Measurements from ENCODE around the gene ARHGEF3. TPM values are rescaled to one million over a fixed set of nuclear protein-coding genes. Genes with fewer than 3 reads are reported as not detected.

The ARHGEF3 gene
- total and polyA plus RNA-seq, 3 experiments from 2014 or later, result 55.1 to 110 (median 56.6) TPM

DNA sequence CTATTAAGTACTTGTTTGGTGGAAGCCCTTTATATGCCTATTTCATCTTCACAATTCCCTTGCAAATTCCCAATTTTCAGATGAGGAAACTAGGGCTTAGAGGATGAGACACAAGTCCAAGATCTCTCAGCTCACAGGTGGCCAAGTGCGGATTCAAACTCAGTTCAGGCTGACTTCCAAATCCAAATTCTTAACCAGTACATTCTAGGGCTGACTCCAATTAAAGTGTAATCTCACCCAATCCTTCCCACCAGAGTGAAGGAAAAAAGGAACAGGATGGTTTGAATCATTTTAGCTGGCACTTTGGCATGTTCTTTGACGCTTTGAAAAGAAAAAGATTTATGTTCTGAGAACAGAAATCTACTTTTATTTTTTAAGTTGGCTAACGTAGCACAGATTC lies 12.7 kb downstream of the ARHGEF3 start:
- DNase-seq, result no peak
- Histone ChIP-seq H3K4me1 (ENCODE audit: insufficient read depth, low read length) (peaks cover 92% of the 10 kb centered on the region), H3K36me3 (ENCODE audit: insufficient read depth, low read length) (peaks cover 9% of the 10 kb centered on the region), H3K27me3 (ENCODE audit: insufficient read depth, low read length, poor library complexity, severe bottlenecking) (no peaks in the 10 kb centered on the region), H3K9me3 (ENCODE audit: low read length) (no peaks in the 10 kb centered on the region), H3K4me3 (ENCODE audit: low read length) (no peak overlapping the region), H3K27ac (ENCODE audit: low read depth, low read length) (no peak overlapping the region)
- Mint-ChIP-seq H3K27ac (peak overlapping the region; percentile 84 to 98 (median 95)), H3K9me3 (no peaks in the 10 kb centered on the region), H3K4me3 (peak overlapping the region; percentile 42 to 80 (median 70)), H3K36me3 (peaks cover 3 to 32% (median 9%) of the 10 kb centered on the region in 3 donors), H3K27me3 (no peaks in the 10 kb centered on the region), H3K4me1 (peaks cover 88 to 97% (median 94%) of the 10 kb centered on the region in 3 donors)
- POLR2A ChIA-PET, result interaction anchor here (0.7 to 10.2 kb wide), 4 partner anchors 10 to 34 kb away, joined by 3 to 108 read pairs (median 5); partner anchors contain the start of gene ARHGEF3
- CTCF ChIA-PET, result interaction anchor here (0.8 to 15.1 kb wide), 9 partner anchors 11 to 198 kb away, joined by 3 to 208 read pairs (median 5); partner anchors contain the start of gene ARHGEF3

GRCh38 chr3:56788521-56788920 lies 13.2 kb downstream of the ARHGEF3 start:
- Mint-ChIP-seq H3K27ac (peak overlapping the region; percentile 84 to 98 (median 95)), H3K4me1 (peaks cover 90 to 98% (median 94%) of the 10 kb centered on the region in 3 donors), H3K9me3 (no peaks in the 10 kb centered on the region), H3K4me3 (peak overlapping the region; percentile 42 to 80 (median 70)), H3K27me3 (no peaks in the 10 kb centered on the region), H3K36me3 (peaks cover 3 to 29% (median 6%) of the 10 kb centered on the region in 3 donors)
- no peak for DNase-seq
- no peaks in the 10 kb centered on the region for H3K27me3 ChIP-seq (ENCODE audit: insufficient read depth, low read length, poor library complexity, severe bottlenecking)
- H3K4me1 ChIP-seq (ENCODE audit: insufficient read depth, low read length), result peaks cover 91% of the 10 kb centered on the region
- H3K9me3 ChIP-seq (ENCODE audit: low read length), result no peaks in the 10 kb centered on the region
- CTCF ChIA-PET, result interaction anchor here (0.8 to 15.1 kb wide), 7 partner anchors 11 to 94 kb away, joined by 3 to 208 read pairs (median 6); partner anchors contain the start of gene ARHGEF3
- H3K36me3 ChIP-seq (ENCODE audit: insufficient read depth, low read length), result peaks cover 9% of the 10 kb centered on the region
- POLR2A ChIA-PET, result interaction anchor here (0.7 to 10.2 kb wide), 5 partner anchors 10 to 34 kb away, joined by 3 to 108 read pairs (median 4); partner anchors contain the start of gene ARHGEF3
- H3K27ac ChIP-seq (ENCODE audit: low read depth, low read length), result peak overlapping the region; percentile 12
- H3K4me3 ChIP-seq (ENCODE audit: low read length), result peak overlapping the region; percentile 26

GRCh38 chr3:56787784-56788256 lies 13.9 kb downstream of the ARHGEF3 start:
- Mint-ChIP-seq H3K4me3 (peak overlapping the region; percentile 42 to 80 (median 70)), H3K27ac (peak overlapping the region; percentile 84 to 98 (median 95)), H3K27me3 (no peaks in the 10 kb centered on the region), H3K4me1 (peaks cover 97 to 100% (median 100%) of the 10 kb centered on the region in 3 donors), H3K9me3 (no peaks in the 10 kb centered on the region), H3K36me3 (peaks cover 3 to 28% (median 6%) of the 10 kb centered on the region in 3 donors)
- no peaks in the 10 kb centered on the region for H3K9me3 ChIP-seq (ENCODE audit: low read length)
- H3K27ac ChIP-seq (ENCODE audit: low read depth, low read length), result peak overlapping the region; percentile 12
- H3K36me3 ChIP-seq (ENCODE audit: insufficient read depth, low read length), result peaks cover 9% of the 10 kb centered on the region
- ChIA-PET POLR2A (interaction anchor here (1.3 to 10.2 kb wide), 4 partner anchors 9 to 33 kb away, joined by 4 to 108 read pairs (median 5); partner anchors contain the start of gene ARHGEF3), CTCF (interaction anchor here (1.1 to 15.1 kb wide), 4 partner anchors 12 to 66 kb away, joined by 6 to 208 read pairs (median 9); partner anchors contain the start of gene ARHGEF3)
- DNase-seq, result peak in 3 of 5 donors; percentile 25 to 66 (median 54)
- peak overlapping the region; percentile 26 for H3K4me3 ChIP-seq (ENCODE audit: low read length)
- H3K4me1 ChIP-seq (ENCODE audit: insufficient read depth, low read length), result peaks cover 96% of the 10 kb centered on the region
- no peaks in the 10 kb centered on the region for H3K27me3 ChIP-seq (ENCODE audit: insufficient read depth, low read length, poor library complexity, severe bottlenecking)

- Histone ChIP-seq H3K27me3 (ENCODE audit: insufficient read depth, low read length, poor library complexity, severe bottlenecking) (no peaks in the 10 kb centered on the region), H3K4me1 (ENCODE audit: insufficient read depth, low read length) (peaks cover 99% of the 10 kb centered on the region), H3K4me3 (ENCODE audit: low read length) (peak overlapping the region; percentile 10), H3K36me3 (ENCODE audit: insufficient read depth, low read length) (peaks cover 9% of the 10 kb centered on the region), H3K27ac (ENCODE audit: low read depth, low read length) (peak overlapping the region; percentile 5), H3K9me3 (ENCODE audit: low read length) (no peaks in the 10 kb centered on the region)
- peaks cover 99 to 100% (median 100%) of the 10 kb centered on the region in 3 donors for H3K4me1 Mint-ChIP-seq
- no peaks in the 10 kb centered on the region for H3K9me3 Mint-ChIP-seq
- H3K27ac Mint-ChIP-seq, result peak overlapping the region; percentile 84 to 98 (median 95)
- H3K36me3 Mint-ChIP-seq, result peaks cover 3 to 26% (median 4%) of the 10 kb centered on the region in 3 donors
- ChIA-PET POLR2A (interaction anchor here (1.4 to 10.2 kb wide), 3 partner anchors 12 to 62 kb away, joined by 4 to 108 read pairs (median 8); partner anchors contain the start of gene ARHGEF3), CTCF (interaction anchor here (0.9 to 15.1 kb wide), 3 partner anchors 13 to 208 kb away, joined by 3 to 208 read pairs (median 3); partner anchors contain the start of gene ARHGEF3)
- H3K27me3 Mint-ChIP-seq, result no peaks in the 10 kb centered on the region
- DNase-seq, result no peak
- H3K4me3 Mint-ChIP-seq, result peak overlapping the region; percentile 6 to 84 (median 79)
Observed at GRCh38 chr3:56787258-56787775, 14.4 kb downstream of the ARHGEF3 start.

DNA sequence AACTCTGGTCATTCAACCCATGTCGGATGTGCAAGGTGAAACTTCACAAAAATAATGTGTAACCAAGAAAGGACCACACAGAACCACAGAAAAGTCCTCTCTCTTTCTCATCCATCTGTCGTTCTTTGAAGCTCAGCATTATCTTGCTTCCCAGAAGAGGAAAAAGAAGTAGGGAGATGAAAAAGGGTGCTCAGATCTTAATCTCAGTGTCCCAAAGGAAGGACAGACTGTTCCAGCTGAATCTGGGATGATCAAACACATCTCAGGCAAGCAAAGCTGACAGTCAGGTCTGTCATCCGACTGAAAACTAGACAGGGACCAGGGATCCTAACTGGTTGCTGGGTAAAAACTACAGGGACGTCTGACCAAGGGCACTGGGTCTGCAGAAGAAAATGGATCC lies 16.2 kb downstream of the ARHGEF3 start:
- H3K9me3 Mint-ChIP-seq, result no peaks in the 10 kb centered on the region
- ChIA-PET CTCF (interaction anchor here (0.9 to 15.1 kb wide), 3 partner anchors 14 to 83 kb away, joined by 3 to 208 read pairs (median 6); partner anchors contain the start of gene ARHGEF3), POLR2A (interaction anchor here (0.6 to 10.2 kb wide), 4 partner anchors 14 to 65 kb away, joined by 4 to 108 read pairs (median 8); partner anchors contain the start of gene ARHGEF3)
- Histone ChIP-seq H3K9me3 (ENCODE audit: low read length) (no peaks in the 10 kb centered on the region), H3K27me3 (ENCODE audit: insufficient read depth, low read length, poor library complexity, severe bottlenecking) (no peaks in the 10 kb centered on the region), H3K4me1 (ENCODE audit: insufficient read depth, low read length) (peaks cover 99% of the 10 kb centered on the region), H3K4me3 (ENCODE audit: low read length) (peak overlapping the region; percentile 18), H3K27ac (ENCODE audit: low read depth, low read length) (no peak overlapping the region), H3K36me3 (ENCODE audit: insufficient read depth, low read length) (peaks cover 9% of the 10 kb centered on the region)
- H3K36me3 Mint-ChIP-seq, result peaks cover 3 to 30% (median 9%) of the 10 kb centered on the region in 3 donors
- peak overlapping the region; percentile 43 to 84 (median 73) for H3K4me3 Mint-ChIP-seq
- no peaks in the 10 kb centered on the region for H3K27me3 Mint-ChIP-seq
- peak overlapping the region; percentile 87 to 98 (median 94) for H3K27ac Mint-ChIP-seq
- DNase-seq, result no peak
- H3K4me1 Mint-ChIP-seq, result peaks cover 97 to 98% (median 98%) of the 10 kb centered on the region in 3 donors

DNA sequence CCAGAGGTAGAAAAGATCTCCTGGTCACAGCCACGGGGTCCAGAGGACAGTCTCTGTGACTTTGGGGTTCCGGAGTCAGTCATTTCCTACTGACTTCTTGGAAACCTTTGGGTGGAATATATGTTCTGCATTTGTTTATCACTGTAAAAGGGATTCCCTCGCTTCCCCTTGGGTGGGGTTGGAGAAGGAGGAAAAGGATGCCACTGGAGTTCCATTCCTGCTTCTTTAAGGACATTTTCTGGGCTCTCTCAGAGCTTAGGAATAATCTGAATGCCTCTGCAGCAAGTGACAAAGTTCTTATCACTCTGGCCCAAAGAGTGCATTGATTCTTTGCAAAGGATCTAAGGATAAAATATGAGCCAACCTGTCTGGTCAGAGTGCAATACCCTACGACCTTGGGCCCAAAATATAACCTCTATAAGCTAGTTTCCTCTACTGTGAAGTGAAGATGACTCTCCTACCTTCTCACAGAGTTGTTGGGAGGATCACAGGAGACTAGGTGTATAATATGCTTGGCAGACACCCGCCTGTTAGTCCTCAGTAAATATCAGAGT lies 17.2 kb downstream of the ARHGEF3 start:
- H3K27me3 ChIP-seq (ENCODE audit: insufficient read depth, low read length, poor library complexity, severe bottlenecking), result no peaks in the 10 kb centered on the region
- peak overlapping the region; percentile 51 for H3K4me3 ChIP-seq (ENCODE audit: low read length)
- Mint-ChIP-seq H3K27me3 (no peaks in the 10 kb centered on the region), H3K9me3 (no peaks in the 10 kb centered on the region), H3K27ac (peak overlapping the region; percentile 87 to 99 (median 95)), H3K4me1 (peaks cover 97 to 98% (median 98%) of the 10 kb centered on the region in 3 donors), H3K36me3 (peaks cover 3 to 32% (median 13%) of the 10 kb centered on the region in 3 donors), H3K4me3 (peak overlapping the region; percentile 43 to 87 (median 82))
- no peaks in the 10 kb centered on the region for H3K9me3 ChIP-seq (ENCODE audit: low read length)
- peaks cover 9% of the 10 kb centered on the region for H3K36me3 ChIP-seq (ENCODE audit: insufficient read depth, low read length)
- H3K4me1 ChIP-seq (ENCODE audit: insufficient read depth, low read length), result peaks cover 99% of the 10 kb centered on the region
- CTCF ChIA-PET, result interaction anchor here (0.7 to 15.1 kb wide), 8 partner anchors 15 to 204 kb away, joined by 3 to 208 read pairs (median 3); partner anchors contain the start of gene ARHGEF3
- POLR2A ChIA-PET, result interaction anchor here (0.6 to 10.2 kb wide), 7 partner anchors 8 to 132 kb away, joined by 3 to 108 read pairs (median 4); partner anchors contain the start of gene ARHGEF3
- peak overlapping the region; percentile 55 for H3K27ac ChIP-seq (ENCODE audit: low read depth, low read length)
- DNase-seq, result no peak

DNA sequence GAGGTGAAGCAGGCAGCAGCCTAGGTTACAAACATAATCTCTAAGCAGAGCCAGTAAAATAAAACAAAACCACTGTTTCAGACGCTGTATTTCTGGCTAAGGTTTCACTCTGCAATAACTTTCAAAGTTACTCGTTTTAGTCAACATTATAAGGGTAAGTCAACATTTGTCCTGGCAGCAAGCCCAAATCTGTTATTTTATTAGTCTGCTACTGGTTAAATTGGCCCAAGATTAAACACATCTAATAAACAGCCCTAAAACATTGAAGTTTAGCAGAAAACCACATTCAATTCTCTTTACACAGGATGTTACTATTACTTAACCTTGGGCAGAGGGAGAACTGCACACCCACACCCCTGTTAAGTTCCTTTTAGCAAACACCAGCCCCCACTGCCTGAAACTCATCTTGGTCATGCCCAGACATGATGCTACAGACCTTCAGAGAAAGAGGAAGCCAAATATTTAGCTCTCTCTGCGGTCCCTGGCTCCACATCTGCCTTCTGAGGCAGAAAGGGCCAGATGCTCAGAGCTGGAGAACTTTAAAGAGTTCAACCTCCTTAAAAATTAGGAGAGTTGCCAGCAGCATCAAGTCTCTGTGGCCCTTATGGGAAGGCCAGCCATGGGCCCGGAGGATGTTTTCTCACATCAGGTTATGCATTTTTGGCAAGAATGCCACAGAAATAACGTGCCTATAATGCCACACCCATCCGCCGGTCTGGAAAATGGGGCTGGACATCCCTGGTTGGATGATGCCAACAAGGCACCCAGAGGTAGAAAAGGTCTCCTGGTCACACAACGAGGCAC lies 17.9 kb downstream of the ARHGEF3 start:
- Mint-ChIP-seq H3K9me3 (no peaks in the 10 kb centered on the region), H3K27ac (peak overlapping the region; percentile 87 to 99 (median 95)), H3K4me1 (peaks cover 96 to 98% (median 98%) of the 10 kb centered on the region in 3 donors), H3K27me3 (no peaks in the 10 kb centered on the region), H3K4me3 (peak overlapping the region; percentile 43 to 87 (median 82)), H3K36me3 (peaks cover 3 to 36% (median 14%) of the 10 kb centered on the region in 3 donors)
- DNase-seq, result peak; percentile 40 to 88 (median 82)
- H3K4me1 ChIP-seq (ENCODE audit: insufficient read depth, low read length), result peaks cover 99% of the 10 kb centered on the region
- H3K27me3 ChIP-seq (ENCODE audit: insufficient read depth, low read length, poor library complexity, severe bottlenecking), result no peaks in the 10 kb centered on the region
- ChIA-PET POLR2A (interaction anchor here (1.0 to 10.2 kb wide), 9 partner anchors 9 to 133 kb away, joined by 3 to 108 read pairs (median 7); partner anchors contain the start of gene ARHGEF3), CTCF (interaction anchor here (0.7 to 15.1 kb wide), 10 partner anchors 14 to 205 kb away, joined by 3 to 208 read pairs (median 4); partner anchors contain the start of gene ARHGEF3)
- no peaks in the 10 kb centered on the region for H3K9me3 ChIP-seq (ENCODE audit: low read length)
- peaks cover 9% of the 10 kb centered on the region for H3K36me3 ChIP-seq (ENCODE audit: insufficient read depth, low read length)
- H3K4me3 ChIP-seq (ENCODE audit: low read length), result peak overlapping the region; percentile 51
- H3K27ac ChIP-seq (ENCODE audit: low read depth, low read length), result peak overlapping the region; percentile 55
